H9 (cell line): ENCODE data around the gene SFXN5. TPM values are rescaled to one million over a fixed set of nuclear protein-coding genes. Genes with fewer than 3 reads are reported as not detected.

Source experiments
- DNase-seq: peaks from one replicate; pipeline ENCODE4 v3.0.0-alpha.2; 2017
- H2AFZ ChIP-seq: one replicate; pipeline ENCODE4 v1.6.1; 2013; ENCODE audit warnings: mild to moderate bottlenecking, low read length, control low read depth, moderate library complexity
- H2AK5ac ChIP-seq: 2 replicates; pipeline ENCODE4 v1.6.1; 2013; ENCODE audit warnings: low read length, control low read depth, mixed read lengths; ENCODE audit not compliant: insufficient read length
- H2BK120ac ChIP-seq: one replicate; pipeline ENCODE4 v1.6.1; 2013; ENCODE audit warnings: low read depth, mild to moderate bottlenecking, low read length, control low read depth, inconsistent platforms; ENCODE audit not compliant: poor library complexity, severe bottlenecking
- H2BK12ac ChIP-seq: 2 replicates; pipeline ENCODE4 v1.6.1; 2013; ENCODE audit warnings: low read length, control low read depth, mixed read lengths, low read depth; ENCODE audit not compliant: insufficient read length
- H2BK15ac ChIP-seq: 2 replicates; pipeline ENCODE4 v1.6.1; 2013; ENCODE audit warnings: low read depth, low read length, control low read depth
- H2BK20ac ChIP-seq: one replicate; pipeline ENCODE4 v1.6.1; 2013; ENCODE audit warnings: low read depth, mild to moderate bottlenecking, low read length, control low read depth, inconsistent platforms; ENCODE audit not compliant: poor library complexity, severe bottlenecking
- H2BK5ac ChIP-seq: 2 replicates; pipeline ENCODE4 v1.6.1; 2013; ENCODE audit warnings: low read length, control low read depth, mixed read lengths; ENCODE audit not compliant: insufficient read length
- H3K14ac ChIP-seq: 2 replicates; pipeline ENCODE4 v1.6.1; 2013; ENCODE audit warnings: low read length, control low read depth; ENCODE audit not compliant: insufficient read depth
- H3K18ac ChIP-seq: 2 replicates; pipeline ENCODE4 v1.6.1; 2013; ENCODE audit warnings: low read depth, mild to moderate bottlenecking, mixed read lengths, low read length, control low read depth; ENCODE audit not compliant: insufficient read length
- H3K23ac ChIP-seq: 2 replicates; pipeline ENCODE4 v1.6.1; 2013; ENCODE audit warnings: low read length, control low read depth, mixed read lengths, low read depth; ENCODE audit not compliant: insufficient read length
- H3K23me2 ChIP-seq: 2 replicates; pipeline ENCODE4 v1.6.1; 2013; ENCODE audit warnings: low read depth, mild to moderate bottlenecking, mixed read lengths, low read length, control low read depth; ENCODE audit not compliant: insufficient read length, poor library complexity, severe bottlenecking
- H3K27ac ChIP-seq: 2 replicates; pipeline ENCODE4 v1.5.1; 2013; ENCODE audit warnings: low read length, control low read depth, mixed read lengths, low read depth; ENCODE audit not compliant: insufficient read length
- H3K27me3 ChIP-seq: 2 replicates; pipeline ENCODE4 v1.6.1; 2013; ENCODE audit warnings: low read length, control low read depth, inconsistent platforms; ENCODE audit not compliant: insufficient read depth
- H3K4ac ChIP-seq: 2 replicates; pipeline ENCODE4 v1.6.1; 2013; ENCODE audit warnings: low read depth, mild to moderate bottlenecking, control low read depth, inconsistent platforms, low read length, moderate library complexity
- H3K4me1 ChIP-seq: 2 replicates; pipeline ENCODE4 v1.6.1; 2013; ENCODE audit warnings: low read length, control low read depth, inconsistent platforms; ENCODE audit not compliant: insufficient read depth
- H3K4me2 ChIP-seq: 2 replicates; pipeline ENCODE4 v1.6.1; 2013; ENCODE audit warnings: low read length, control low read depth, mixed read lengths; ENCODE audit not compliant: insufficient read length, insufficient read depth
- H3K56ac ChIP-seq: 2 replicates; pipeline ENCODE4 v1.6.1; 2013; ENCODE audit warnings: low read depth, mild to moderate bottlenecking, mixed read lengths, low read length, control low read depth; ENCODE audit not compliant: insufficient read length
- H3K79me1 ChIP-seq: 2 replicates; pipeline ENCODE4 v1.6.1; 2013; ENCODE audit warnings: low read depth, mild to moderate bottlenecking, moderate library complexity, low read length, control low read depth, inconsistent platforms; ENCODE audit not compliant: insufficient read depth, poor library complexity, severe bottlenecking
- H3K79me2 ChIP-seq: 2 replicates; pipeline ENCODE4 v1.6.1; 2013; ENCODE audit warnings: low read length, control low read depth, inconsistent platforms; ENCODE audit not compliant: insufficient read depth
- H3K9ac ChIP-seq: 2 replicates; pipeline ENCODE4 v1.6.1; 2013; ENCODE audit warnings: low read length, control low read depth, mixed read lengths; ENCODE audit not compliant: insufficient read length; ENCODE audit errors: extremely low read depth
- H3K9me3 ChIP-seq: one replicate; pipeline ENCODE4 v1.6.1; 2013; ENCODE audit warnings: low read depth, low read length, inconsistent platforms; ENCODE audit not compliant: control insufficient read depth
- H3T11ph ChIP-seq: one replicate; pipeline ENCODE4 v1.6.1; 2013; ENCODE audit warnings: mild to moderate bottlenecking, low read length, control low read depth, inconsistent platforms
- H4K20me1 ChIP-seq: one replicate; pipeline ENCODE4 v1.6.1; 2013; ENCODE audit not compliant: control insufficient read depth, insufficient read length, insufficient read depth
- H4K5ac ChIP-seq: 2 replicates; pipeline ENCODE4 v1.6.1; 2013; ENCODE audit warnings: low read depth, mild to moderate bottlenecking, mixed read lengths, low read length, control low read depth; ENCODE audit not compliant: insufficient read length
- H4K8ac ChIP-seq: replicated peaks from 2 replicates; pipeline ENCODE4 v1.6.1; 2013; ENCODE audit warnings: low read length, control low read depth, mixed read lengths, low read depth; ENCODE audit not compliant: insufficient read length
- H4K91ac ChIP-seq: 2 replicates; pipeline ENCODE4 v1.6.1; 2013; ENCODE audit warnings: low read depth, mild to moderate bottlenecking, moderate library complexity, mixed read lengths, low read length, control low read depth; ENCODE audit not compliant: insufficient read length
- H3K27ac Mint-ChIP-seq, 3 experiments: 2 replicates in 2 of 3; 3 replicates in 1 of 3; pipeline ENCODE4 v1.8.0; 2020 to 2021; ENCODE audit warnings: mixed read lengths in 3 of 3, mild to moderate bottlenecking in 1 of 3, moderate library complexity in 1 of 3
- H3K27me3 Mint-ChIP-seq: 2 replicates; pipeline ENCODE4 v1.8.0; 2021; ENCODE audit warnings: low read depth, mild to moderate bottlenecking, moderate library complexity, mixed read lengths
- H3K36me3 Mint-ChIP-seq, 3 experiments: 2 replicates in 2 of 3; 3 replicates in 1 of 3; pipeline ENCODE4 v1.8.0; 2020 to 2021; ENCODE audit warnings: low read depth in 3 of 3, mixed read lengths in 3 of 3; ENCODE audit not compliant: insufficient read depth in 1 of 3
- H3K4me1 Mint-ChIP-seq, 2 experiments: 2 replicates each; pipeline ENCODE4 v1.8.0; 2020; ENCODE audit warnings: mixed read lengths in 2 of 2
- H3K4me3 Mint-ChIP-seq, 2 experiments: 2 replicates in 1 of 2; 3 replicates in 1 of 2; pipeline ENCODE4 v1.8.0; 2020 to 2021; ENCODE audit warnings: mild to moderate bottlenecking in 2 of 2, mixed read lengths in 2 of 2, moderate library complexity in 1 of 2
- H3K9me3 Mint-ChIP-seq, 2 experiments: 2 replicates in 1 of 2; 3 replicates in 1 of 2; pipeline ENCODE4 v1.8.0; 2020; ENCODE audit warnings: mild to moderate bottlenecking in 2 of 2, mixed read lengths in 2 of 2, moderate library complexity in 1 of 2
- CTCF ChIP-seq: fragments of 200-600 bp; sonication (generic); conservative IDR thresholded peaks from 3 replicates; pipeline ENCODE4 v1.8.0; 2021; ENCODE audit warnings: antibody characterized with exemption, mild to moderate bottlenecking
- WGBS: extraction: QIAGEN DNeasy Blood & Tissue Kit; methylation state at CpG from one replicate; pipeline ENCODE4 v1.1.7; 2013; ENCODE audit warnings: missing lambda C conversion rate, low lambda C conversion rate, mixed read lengths; ENCODE audit not compliant: insufficient read length; ENCODE audit errors: extremely low coverage; 5-methylcytosine and 5-hydroxymethylcytosine counted together
- total RNA-seq: library from RNA; stranded (reverse); gene quantifications from 2 replicates; pipeline ENCODE4 v1.2.1, GENCODE V29; 2021

The SFXN5 gene
- total RNA-seq, 1 experiment from 2014 or later: 30.9 TPM

- H3K4me2 ChIP-seq: no peak overlapping the region
- no peaks in the 10 kb centered on the region for H3K79me2 ChIP-seq
- no peak overlapping the region for H3T11ph ChIP-seq
- no peak for TF ChIP-seq CTCF
- no peaks in the 10 kb centered on the region for H3K27me3 ChIP-seq
- no peak overlapping the region for H2AFZ ChIP-seq
- Mint-ChIP-seq H3K4me1 (peaks cover 13 to 19% of the 10 kb centered on the region in 2 experiments), H3K9me3 (no peaks in the 10 kb centered on the region), H3K36me3 (peaks cover 4 to 6% (median 5%) of the 10 kb centered on the region in 3 experiments; a peak in 4 of 7 replicates), H3K4me3 (no peak overlapping the region), H3K27ac (no peak overlapping the region), H3K27me3 (no peaks in the 10 kb centered on the region)
- peaks cover 3% of the 10 kb centered on the region for H4K20me1 ChIP-seq
- no peak overlapping the region for H2BK5ac ChIP-seq
- no peak overlapping the region for H2BK20ac ChIP-seq
- H3K27ac ChIP-seq: no peak overlapping the region
- no peak overlapping the region for H4K91ac ChIP-seq
- no peak overlapping the region for H3K56ac ChIP-seq
- WGBS: no CpG with 5 or more reads among the region's 7 CpGs
- no peaks in the 10 kb centered on the region for H3K79me1 ChIP-seq
- H3K23ac ChIP-seq: no peak overlapping the region
- no peak overlapping the region for H4K5ac ChIP-seq
- H3K9me3 ChIP-seq: no peaks in the 10 kb centered on the region
- no peak overlapping the region for H3K4ac ChIP-seq
- no peak for DNase-seq
- H3K14ac ChIP-seq: no peak overlapping the region; the same call in 1 of the 2 replicates
- H3K9ac ChIP-seq: no peak overlapping the region
- no peak overlapping the region for H2AK5ac ChIP-seq
- H3K23me2 ChIP-seq: no peaks in the 10 kb centered on the region
- no peak overlapping the region for H2BK120ac ChIP-seq
- no peak overlapping the region for H3K18ac ChIP-seq
- no peak overlapping the region for H2BK15ac ChIP-seq
- H2BK12ac ChIP-seq: no peak overlapping the region
- no peak overlapping the region for H4K8ac ChIP-seq
- H3K4me1 ChIP-seq: no peaks in the 10 kb centered on the region
Observed at GRCh38 chr2:73083886-73084800, 12.6 kb upstream of the SFXN5 start.
